ENCODE measurements around the gene CATSPERB.
"Not testable (repeated sequence)": the region's sequence is repeated elsewhere in the genome, so short reads cannot be mapped to it uniquely, and the experiment has no call there.

The CATSPERB gene

GRCh38 chr14:91613459-91614112 lies 118.3 kb downstream of the CATSPERB start:
- H3K27ac ChIP-seq = no peak overlapping the region
- TF ChIP-seq CTCF (conservative IDR thresholded peaks at IDR 0.05) = no peak

GRCh38 chr14:91611528-91611927 lies 120.4 kb downstream of the CATSPERB start:
- no peak for TF ChIP-seq CTCF (conservative IDR thresholded peaks at IDR 0.05)
- no peak overlapping the region for H3K27ac ChIP-seq

- TF ChIP-seq CTCF (conservative IDR thresholded peaks at IDR 0.05) = peak; percentile 22; the same call in 1 of the 2 replicates
- no peak overlapping the region for H3K27ac ChIP-seq
Observed at GRCh38 chr14:91609161-91609560, 122.7 kb downstream of the CATSPERB start.

- TF ChIP-seq CTCF (conservative IDR thresholded peaks at IDR 0.05) = no peak
- no peak overlapping the region for H3K27ac ChIP-seq
Observed at GRCh38 chr14:91607322-91608047, 124.4 kb downstream of the CATSPERB start.

- TF ChIP-seq CTCF (conservative IDR thresholded peaks at IDR 0.05) = no peak
- H3K27ac ChIP-seq = no peak overlapping the region
Observed at GRCh38 chr14:91606851-91607250, 125.0 kb downstream of the CATSPERB start.

GRCh38 chr14:91604611-91605010 lies 127.3 kb downstream of the CATSPERB start:
- H3K27ac ChIP-seq = not testable (repeated sequence)

GRCh38 chr14:91599994-91600393 lies 131.9 kb downstream of the CATSPERB start:
- TF ChIP-seq CTCF (conservative IDR thresholded peaks at IDR 0.05) = no peak
- H3K27ac ChIP-seq = no peak overlapping the region

- TF ChIP-seq CTCF (conservative IDR thresholded peaks at IDR 0.05) = no peak
- no peak overlapping the region for H3K27ac ChIP-seq
Observed at GRCh38 chr14:91595736-91596135, 136.2 kb downstream of the CATSPERB start.

GRCh38 chr14:91593957-91594356 lies 137.9 kb downstream of the CATSPERB start:
- not testable (repeated sequence) for H3K27ac ChIP-seq

Data from VCaP (cell line).